ENCODE results near the gene TOM1L2. TPM values are rescaled to one million over a fixed set of nuclear protein-coding genes. Genes with fewer than 3 reads are reported as not detected.
A peak's percentile ranks its signal among the peaks of the same experiment; 100 is the strongest.

Gene TOM1L2
- total and polyA plus RNA-seq, 2 donors = 33.0 to 58.7 TPM

- Histone ChIP-seq H3K4me1 (ENCODE audit: insufficient read depth) (no peaks in the 10 kb centered on the region), H3K27ac (ENCODE audit: low read depth) (no peak overlapping the region), H3K36me3 (ENCODE audit: insufficient read depth) (no peaks in the 10 kb centered on the region), H3K4me3 (ENCODE audit: low read depth, low read length) (no peak overlapping the region)
- DNase-seq (ENCODE audit: extremely low spot score) = no peak
- 92% methylated on average over 8 of the region's 8 CpGs for WGBS
Observed at GRCh38 chr17:17882082-17882581, 90.1 kb downstream of the TOM1L2 start.

GRCh38 chr17:17880577-17881196, 91.5 kb downstream of the TOM1L2 start:
- H3K27ac ChIP-seq (ENCODE audit: low read depth) = no peak overlapping the region
- no peak for DNase-seq (ENCODE audit: extremely low spot score)
- WGBS = 96% methylated on average over 8 of the region's 8 CpGs
- H3K4me3 ChIP-seq (ENCODE audit: low read depth, low read length) = no peak overlapping the region
- no peaks in the 10 kb centered on the region for H3K4me1 ChIP-seq (ENCODE audit: insufficient read depth)
- no peaks in the 10 kb centered on the region for H3K36me3 ChIP-seq (ENCODE audit: insufficient read depth)

DNA sequence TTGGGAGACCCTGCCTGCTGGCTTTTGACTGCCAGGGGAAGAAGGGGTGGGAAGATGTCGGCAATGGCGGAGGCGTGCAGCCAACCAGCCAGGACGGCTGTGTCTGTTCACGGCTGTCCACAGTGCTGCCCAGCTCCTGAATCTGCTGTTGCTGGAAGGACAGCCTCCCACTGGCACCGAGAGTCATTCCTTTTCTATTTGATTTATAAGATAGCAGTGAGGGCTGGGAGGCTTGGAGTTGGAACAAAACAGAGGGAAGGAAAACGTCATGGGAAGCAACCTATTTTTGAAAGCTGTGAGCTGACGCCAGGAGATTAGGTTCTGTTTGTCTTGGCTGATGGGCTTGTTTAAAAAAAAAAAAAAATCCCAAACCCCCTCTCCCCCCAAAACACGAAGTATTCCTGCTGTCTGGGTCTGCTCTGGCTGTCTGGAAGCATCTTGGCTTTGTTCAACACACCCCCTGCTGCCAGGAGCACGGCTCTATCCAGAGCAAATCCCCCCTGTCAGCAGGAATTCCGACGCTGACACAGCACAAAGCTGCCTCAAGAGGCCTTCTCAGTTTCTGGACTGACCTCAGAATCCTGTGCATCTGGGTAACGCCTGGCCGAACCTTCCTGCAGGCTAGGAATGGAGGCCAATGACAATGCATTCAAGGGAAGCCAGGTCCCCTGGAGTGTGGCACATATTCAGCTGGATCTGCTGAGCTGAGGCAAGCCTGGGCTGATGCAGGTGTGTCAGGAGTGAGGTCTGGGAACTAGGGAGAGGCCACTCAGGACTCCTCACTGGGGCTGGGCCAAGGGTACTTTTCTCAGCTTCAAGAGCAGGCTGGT, 94.5 kb downstream of the TOM1L2 start:
- WGBS = 13% methylated on average over 14 of the region's 14 CpGs
- no peaks in the 10 kb centered on the region for H3K36me3 ChIP-seq (ENCODE audit: insufficient read depth)

GRCh38 chr17:17876959-17877528, 95.2 kb downstream of the TOM1L2 start:
- Histone ChIP-seq H3K4me1 (ENCODE audit: insufficient read depth) (no peaks in the 10 kb centered on the region), H3K4me3 (ENCODE audit: low read depth, low read length) (no peak overlapping the region), H3K27ac (ENCODE audit: low read depth) (peak overlapping the region; percentile 61), H3K36me3 (ENCODE audit: insufficient read depth) (no peaks in the 10 kb centered on the region)
- peak; percentile 59 for DNase-seq (ENCODE audit: extremely low spot score)
- 35% methylated on average over 6 of the region's 6 CpGs for WGBS

More for the DNA sequence above, 94.5 kb downstream of the TOM1L2 start:
- peak; percentile 87 for DNase-seq (ENCODE audit: extremely low spot score)
- Histone ChIP-seq H3K4me1 (ENCODE audit: insufficient read depth) (no peaks in the 10 kb centered on the region), H3K27ac (ENCODE audit: low read depth) (peak overlapping the region; percentile 61), H3K4me3 (ENCODE audit: low read depth, low read length) (no peak overlapping the region)

GRCh38 chr17:17874478-17874877, 97.7 kb downstream of the TOM1L2 start:
- no peak overlapping the region for H3K27ac ChIP-seq (ENCODE audit: low read depth)
- no peaks in the 10 kb centered on the region for H3K36me3 ChIP-seq (ENCODE audit: insufficient read depth)
- 26% methylated on average over 1 of the region's 1 CpG for WGBS
- no peak for DNase-seq (ENCODE audit: extremely low spot score)
- H3K4me1 ChIP-seq (ENCODE audit: insufficient read depth) = no peaks in the 10 kb centered on the region
- no peak overlapping the region for H3K4me3 ChIP-seq (ENCODE audit: low read depth, low read length)

- H3K27ac ChIP-seq (ENCODE audit: low read depth) = no peak overlapping the region
- no peaks in the 10 kb centered on the region for H3K4me1 ChIP-seq (ENCODE audit: insufficient read depth)
- 82% methylated on average over 8 of the region's 8 CpGs for WGBS
- no peak overlapping the region for H3K4me3 ChIP-seq (ENCODE audit: low read depth, low read length)
- H3K36me3 ChIP-seq (ENCODE audit: insufficient read depth) = no peaks in the 10 kb centered on the region
- DNase-seq (ENCODE audit: extremely low spot score) = no peak
Observed at GRCh38 chr17:17873450-17873991, 98.7 kb downstream of the TOM1L2 start.

DNA sequence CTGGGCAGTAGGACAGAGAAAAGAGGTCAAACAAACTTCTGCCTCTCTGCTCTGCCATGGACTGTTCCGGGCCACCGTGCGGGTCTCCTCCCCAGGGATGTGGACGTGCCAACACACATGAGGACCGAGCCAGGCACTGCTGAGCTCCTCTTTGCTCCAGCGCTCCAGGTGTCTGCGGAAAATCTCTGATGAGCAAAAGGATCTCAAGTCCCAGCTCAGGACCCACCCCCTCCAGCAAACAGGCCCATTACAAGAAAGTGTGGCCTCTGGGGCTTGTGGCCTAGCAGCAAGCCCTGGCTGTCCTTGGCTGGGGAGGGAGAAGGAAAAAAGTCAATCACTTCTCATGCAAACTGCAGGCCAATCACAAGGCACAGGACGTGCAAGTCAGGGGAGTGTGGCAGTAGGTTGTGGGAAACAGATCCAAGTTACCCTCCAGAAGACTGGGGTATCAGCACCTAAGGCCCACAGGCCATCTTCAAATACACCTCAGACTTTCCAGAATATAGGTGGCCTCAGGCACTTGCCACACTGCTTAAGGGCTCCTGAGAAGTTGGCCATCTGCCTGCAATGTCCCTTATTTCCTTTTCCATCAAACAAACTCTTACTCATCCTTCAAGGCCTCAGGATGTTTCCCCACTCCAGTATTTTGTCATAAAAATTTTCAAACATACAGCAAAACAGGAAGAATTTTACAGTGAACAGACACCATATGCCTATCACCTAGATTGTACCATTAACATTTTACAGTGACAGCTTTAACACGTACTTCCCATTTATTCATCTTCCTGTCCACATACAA, 99.5 kb downstream of the TOM1L2 start:
- no peaks in the 10 kb centered on the region for H3K36me3 ChIP-seq (ENCODE audit: insufficient read depth)
- DNase-seq (ENCODE audit: extremely low spot score) = no peak
- WGBS = 90% methylated on average over 9 of the region's 9 CpGs
- no peak overlapping the region for H3K4me3 ChIP-seq (ENCODE audit: low read depth, low read length)
- no peaks in the 10 kb centered on the region for H3K4me1 ChIP-seq (ENCODE audit: insufficient read depth)
- no peak overlapping the region for H3K27ac ChIP-seq (ENCODE audit: low read depth)

DNA sequence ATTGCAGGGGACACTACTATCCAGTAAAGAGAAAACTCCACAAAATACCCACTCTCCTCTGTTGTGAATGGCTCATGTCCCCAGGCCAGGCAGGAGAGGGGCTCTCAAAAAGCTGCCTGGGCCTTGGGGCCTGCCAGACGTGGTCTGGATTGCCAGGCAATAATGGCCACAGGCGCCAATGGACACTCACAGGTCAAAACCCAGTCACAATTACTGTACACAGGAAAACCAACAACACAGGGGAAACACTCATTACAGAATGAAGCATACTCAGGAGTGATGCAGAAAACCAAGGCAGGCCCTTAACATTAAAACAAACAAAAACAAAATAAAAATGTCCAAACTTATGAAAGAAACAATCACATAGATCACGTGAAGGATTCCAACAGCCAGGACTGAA, 100.3 kb downstream of the TOM1L2 start:
- WGBS = 92% methylated on average over 3 of the region's 3 CpGs
- Histone ChIP-seq H3K36me3 (ENCODE audit: insufficient read depth) (no peaks in the 10 kb centered on the region), H3K27ac (ENCODE audit: low read depth) (no peak overlapping the region), H3K4me1 (ENCODE audit: insufficient read depth) (no peaks in the 10 kb centered on the region), H3K4me3 (ENCODE audit: low read depth, low read length) (no peak overlapping the region)
- no peak for DNase-seq (ENCODE audit: extremely low spot score)

- 86% methylated on average over 6 of the region's 6 CpGs for WGBS
- no peaks in the 10 kb centered on the region for H3K36me3 ChIP-seq (ENCODE audit: insufficient read depth)
- DNase-seq (ENCODE audit: extremely low spot score) = no peak
- H3K4me3 ChIP-seq (ENCODE audit: low read depth, low read length) = no peak overlapping the region
- H3K4me1 ChIP-seq (ENCODE audit: insufficient read depth) = no peaks in the 10 kb centered on the region
- H3K27ac ChIP-seq (ENCODE audit: low read depth) = no peak overlapping the region
Observed at GRCh38 chr17:17870247-17870646, 102.0 kb downstream of the TOM1L2 start.

DNA sequence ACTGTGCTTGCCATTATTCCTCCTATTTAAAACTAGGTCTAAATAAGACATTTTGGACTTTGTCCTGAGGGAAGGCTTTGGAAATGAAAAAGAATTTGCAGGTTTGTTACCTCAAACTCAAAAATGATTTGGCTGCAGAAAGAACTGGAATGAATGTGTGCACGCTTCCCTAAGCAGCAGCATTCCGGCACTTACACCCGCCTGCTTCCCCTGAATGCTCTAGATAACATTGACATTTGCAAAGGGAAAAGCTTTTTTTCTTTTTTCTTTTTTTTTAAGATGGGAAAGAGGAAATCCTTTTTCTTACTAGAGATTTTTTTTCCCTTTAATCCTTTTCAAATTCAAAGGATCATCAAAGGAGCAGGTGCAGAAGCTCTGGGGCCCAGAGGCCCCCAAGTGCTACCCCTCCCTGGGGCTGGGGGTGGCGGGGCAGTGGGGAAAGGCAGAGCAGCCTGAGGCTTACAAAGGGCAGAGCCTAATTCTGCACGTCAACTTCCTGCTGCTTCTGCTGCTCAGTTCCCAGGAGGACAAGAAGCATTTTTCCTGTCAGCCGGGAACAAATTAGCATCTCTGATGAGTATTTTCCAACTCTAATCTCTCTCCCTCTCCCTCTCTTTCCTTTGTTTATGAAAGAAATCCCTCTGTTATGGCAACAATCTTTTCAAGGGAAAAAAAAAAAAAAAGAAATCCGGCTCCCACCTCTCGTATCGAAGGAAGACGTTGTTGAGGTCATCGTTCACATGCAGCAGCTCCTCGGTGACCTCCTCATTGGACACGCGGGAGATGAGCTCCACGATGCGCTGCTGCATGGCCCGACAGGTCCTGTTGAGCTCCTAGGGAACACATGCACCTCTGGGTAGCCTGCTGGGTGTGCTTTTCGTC, 103.3 kb downstream of the TOM1L2 start:
- H3K4me1 ChIP-seq (ENCODE audit: insufficient read depth) = no peaks in the 10 kb centered on the region
- no peaks in the 10 kb centered on the region for H3K36me3 ChIP-seq (ENCODE audit: insufficient read depth)
- H3K4me3 ChIP-seq (ENCODE audit: low read depth, low read length) = no peak overlapping the region
- WGBS = 42% methylated on average over 18 of the region's 18 CpGs
- no peak overlapping the region for H3K27ac ChIP-seq (ENCODE audit: low read depth)
- no peak for DNase-seq (ENCODE audit: extremely low spot score)

GRCh38 chr17:17866897-17867296, 105.3 kb downstream of the TOM1L2 start:
- H3K4me3 ChIP-seq (ENCODE audit: low read depth, low read length) = no peak overlapping the region
- 96% methylated on average over 4 of the region's 4 CpGs for WGBS
- no peak overlapping the region for H3K27ac ChIP-seq (ENCODE audit: low read depth)
- DNase-seq (ENCODE audit: extremely low spot score) = no peak
- no peaks in the 10 kb centered on the region for H3K36me3 ChIP-seq (ENCODE audit: insufficient read depth)
- H3K4me1 ChIP-seq (ENCODE audit: insufficient read depth) = no peaks in the 10 kb centered on the region

DNA sequence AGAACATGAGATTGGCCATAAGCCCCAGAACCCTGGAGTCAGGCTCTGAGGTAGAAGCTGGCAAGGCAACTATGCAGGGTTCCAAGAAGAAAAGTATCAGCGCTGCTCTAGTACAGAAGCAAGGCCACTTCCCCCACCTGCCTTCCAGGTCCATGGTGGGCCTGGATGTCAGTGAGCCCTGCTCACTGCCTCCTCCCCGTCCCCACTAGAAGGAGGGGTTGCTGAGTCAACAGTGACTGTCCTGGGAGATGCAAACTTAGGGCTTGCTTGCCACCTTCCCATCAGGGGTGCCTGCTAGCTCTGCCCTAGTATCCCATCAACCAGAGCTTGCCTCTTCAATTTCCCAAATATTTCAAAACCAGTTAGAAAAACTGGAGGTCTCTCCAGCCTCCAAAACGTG, 105.8 kb downstream of the TOM1L2 start:
- 91% methylated on average over 3 of the region's 3 CpGs for WGBS
- no peak for DNase-seq (ENCODE audit: extremely low spot score)
- no peaks in the 10 kb centered on the region for H3K4me1 ChIP-seq (ENCODE audit: insufficient read depth)
- H3K36me3 ChIP-seq (ENCODE audit: insufficient read depth) = no peaks in the 10 kb centered on the region
- no peak overlapping the region for H3K27ac ChIP-seq (ENCODE audit: low read depth)
- no peak overlapping the region for H3K4me3 ChIP-seq (ENCODE audit: low read depth, low read length)
